Choroid plexus epithelial cell (primary cell): ENCODE results near the gene GRK6.

Source experiments
- DNase-seq: peaks from one replicate; pipeline ENCODE4 v3.0.0-alpha.2; 2010; ENCODE audit warnings: low read depth
- H3K4me3 ChIP-seq: 2 replicates; pipeline ENCODE4 v1.5.1; 2011; ENCODE audit warnings: low read depth, mild to moderate bottlenecking, control low read depth, low read length, moderate library complexity
- CTCF ChIP-seq: conservative IDR thresholded peaks from 2 replicates; pipeline ENCODE4 v1.5.1; 2011; ENCODE audit warnings: low read depth, mild to moderate bottlenecking, control low read depth, inconsistent platforms, low read length, moderate library complexity

GRK6 gene

GRCh38 chr5:177486256-177486655, 59.8 kb downstream of the GRK6 start:
- H3K4me3 ChIP-seq: no peak overlapping the region
- TF ChIP-seq CTCF: no peak
- DNase-seq: no peak

- TF ChIP-seq CTCF: no peak
- H3K4me3 ChIP-seq: no peak overlapping the region
- DNase-seq: no peak
Observed at GRCh38 chr5:177487144-177487543, 60.7 kb downstream of the GRK6 start.

- TF ChIP-seq CTCF: no peak
- DNase-seq: no peak
- no peak overlapping the region for H3K4me3 ChIP-seq
Observed at GRCh38 chr5:177487975-177488374, 61.5 kb downstream of the GRK6 start.

- peak; percentile 22 for TF ChIP-seq CTCF
- no peak overlapping the region for H3K4me3 ChIP-seq
- no peak for DNase-seq
Observed at GRCh38 chr5:177489119-177489716, 62.7 kb downstream of the GRK6 start.

GRCh38 chr5:177490311-177490991, 64.0 kb downstream of the GRK6 start:
- no peak for TF ChIP-seq CTCF
- H3K4me3 ChIP-seq: no peak overlapping the region
- no peak for DNase-seq

- no peak for DNase-seq
- no peak for TF ChIP-seq CTCF
- H3K4me3 ChIP-seq: no peak overlapping the region
Observed at GRCh38 chr5:177490992-177491391, 64.5 kb downstream of the GRK6 start.

- H3K4me3 ChIP-seq: no peak overlapping the region
- TF ChIP-seq CTCF: peak; percentile 56
- DNase-seq: peak; percentile 55
Observed at GRCh38 chr5:177491429-177491945, 65.0 kb downstream of the GRK6 start.
